HepG2 (cell line): Measurements from ENCODE around the gene GNPNAT1. TPM values are rescaled to one million over a fixed set of nuclear protein-coding genes. Genes with fewer than 3 reads are reported as not detected.

ENCODE experiments used
- ATAC-seq: fragments of 200-7000 bp; cut with Tn5 transposase; 3 replicates; pipeline ENCODE4 v1.9.1; 2020; ENCODE audit warnings: mild to moderate bottlenecking, moderate library complexity
- BruUV-seq: library from RNA; stranded (reverse); fragments of 400-500 nt; replicated peaks from 2 replicates; lab custom pipeline; 2021; lab: Mats Ljungman, UMichigan
- CTCF ChIA-PET: fragments of 300-600 bp; formaldehyde crosslinking; extraction: SDS; loops from one replicate; lab custom pipeline; 2021; ENCODE audit warnings: low total read pairs, inconsistent platforms, low intra/inter-chr PET ratio; lab: Yijun Ruan, JAX
- POLR2A ChIA-PET: fragments of 350-600 bp; sonication (Branson Sonifier 250); formaldehyde crosslinking; loops from one replicate; lab custom pipeline; 2020; ENCODE audit warnings: antibody characterized with exemption, inconsistent platforms; lab: Yijun Ruan, JAX
- DNase-seq: peaks from one replicate; pipeline ENCODE4 v3.0.0-alpha.2; 2015; ENCODE audit warnings: low spot score
- FAIRE-seq: peaks from 3 replicates; lab custom pipeline; 2011; peaks lifted over from hg19 to GRCh38; lab: Jason Lieb, UNC
- H2AFZ ChIP-seq: one replicate; pipeline ENCODE4 v1.6.1; 2011; ENCODE audit warnings: low read length, inconsistent platforms
- H3K27ac ChIP-seq: fragments of 300-600 bp; 3 replicates; pipeline ENCODE4 v1.8.0; 2011; ENCODE audit warnings: mixed run types, mild to moderate bottlenecking, mixed read lengths, low read length, inconsistent platforms; ENCODE audit not compliant: insufficient read depth; ENCODE audit errors: extremely low read length
- H3K27me3 ChIP-seq, 2 experiments: fragments of 200-600 bp in 1 of 2; 2 replicates in 1 of 2; 3 replicates in 1 of 2; pipeline versions ENCODE4 v1.6.0 to v1.8.0; 2011; ENCODE audit warnings: low read length in 2 of 2, mild to moderate bottlenecking in 2 of 2, moderate library complexity in 2 of 2, inconsistent platforms in 1 of 2; ENCODE audit not compliant: insufficient read depth in 2 of 2, control insufficient read depth in 1 of 2
- H3K36me3 ChIP-seq, 2 experiments: fragments of 200-600 bp in 1 of 2; replicated peaks in 1 of 2; 2 replicates in 1 of 2; 3 replicates in 1 of 2; pipeline versions ENCODE4 v1.5.1 to v1.8.0; 2011; ENCODE audit warnings: low read length in 2 of 2, inconsistent platforms in 1 of 2; ENCODE audit not compliant: insufficient read depth in 2 of 2, control insufficient read depth in 1 of 2
- H3K4me1 ChIP-seq: 2 replicates; pipeline ENCODE4 v1.5.1; 2012; ENCODE audit warnings: low read length, inconsistent platforms; ENCODE audit not compliant: insufficient read depth
- H3K4me2 ChIP-seq: 2 replicates; pipeline ENCODE4 v1.6.0; 2011; ENCODE audit warnings: low read depth, low read length, inconsistent platforms
- H3K4me3 ChIP-seq, 3 experiments: fragments of 200-600 bp in 1 of 3; sonication (generic), shearing (Covaris generic) in 1 of 3; replicated peaks in 1 of 3; 2 replicates each; pipeline ENCODE4 v1.5.1; 2011 to 2016; ENCODE audit warnings: low read length in 3 of 3, inconsistent platforms in 2 of 3, low read depth in 2 of 3, mild to moderate bottlenecking in 2 of 3, control low read depth in 1 of 3, mixed read lengths in 1 of 3; ENCODE audit not compliant: insufficient read depth in 1 of 3
- H3K79me2 ChIP-seq: one replicate; pipeline ENCODE4 v1.6.1; 2011; ENCODE audit warnings: low read length, inconsistent platforms; ENCODE audit not compliant: insufficient read depth
- H3K9ac ChIP-seq: 2 replicates; pipeline ENCODE4 v1.6.0; 2011; ENCODE audit warnings: mild to moderate bottlenecking, low read depth, low read length, inconsistent platforms; ENCODE audit not compliant: insufficient read depth
- H3K9me3 ChIP-seq: 2 replicates; pipeline ENCODE4 v1.5.1; 2012; ENCODE audit warnings: mild to moderate bottlenecking, low read length
- H4K20me1 ChIP-seq: 2 replicates; pipeline ENCODE4 v1.6.0; 2011; ENCODE audit warnings: inconsistent platforms, mild to moderate bottlenecking, low read length, moderate library complexity; ENCODE audit not compliant: insufficient read depth
- ARNTL ChIP-seq: sonication (generic); formaldehyde crosslinking; IDR thresholded peaks from 2 replicates; pipeline ENCODE4 v1.4.0; 2020; ENCODE audit warnings: mild to moderate bottlenecking, missing genetic modification reagents
- ASH2L ChIP-seq: fragments of 300-600, 200-600 bp; sonication (generic); IDR thresholded peaks from 2 replicates; pipeline ENCODE4 v1.7.0; 2017; ENCODE audit warnings: low read depth, mild to moderate bottlenecking, moderate library complexity, mixed read lengths, low read length; ENCODE audit not compliant: insufficient read length
- ELF1 ChIP-seq: sonication (generic); formaldehyde crosslinking; IDR thresholded peaks from 2 replicates; pipeline ENCODE4 v1.4.0; 2020; ENCODE audit warnings: missing genetic modification reagents
- GTF3A ChIP-seq: sonication (generic); formaldehyde crosslinking; conservative IDR thresholded peaks from 2 replicates; pipeline ENCODE4 v1.4.0; 2020; ENCODE audit warnings: mild to moderate bottlenecking, missing genetic modification reagents
- HNRNPL ChIP-seq: fragments of 200-400 bp; formaldehyde crosslinking; IDR thresholded peaks from 2 replicates; pipeline ENCODE4 v1.6.1; 2017; ENCODE audit warnings: mild to moderate bottlenecking, low read depth, low read length
- MED8 ChIP-seq: sonication (generic); formaldehyde crosslinking; IDR thresholded peaks from 2 replicates; pipeline ENCODE4 v1.8.1; 2023; ENCODE audit warnings: mild to moderate bottlenecking, missing genetic modification reagents; ENCODE audit not compliant: insufficient replicate concordance
- NFKB2 ChIP-seq: sonication (generic); formaldehyde crosslinking; IDR thresholded peaks from 2 replicates; pipeline ENCODE4 v1.4.0; 2020; ENCODE audit warnings: missing genetic modification reagents, borderline replicate concordance
- NKX3-1 ChIP-seq: sonication (generic); formaldehyde crosslinking; IDR thresholded peaks from 2 replicates; pipeline ENCODE4 v1.5.0; 2020; ENCODE audit warnings: missing genetic modification reagents
- SYNCRIP ChIP-seq: fragments of 200-400 bp; formaldehyde crosslinking; IDR thresholded peaks from 2 replicates; pipeline ENCODE4 v1.6.1; 2018; ENCODE audit warnings: mild to moderate bottlenecking, low read depth, low read length; ENCODE audit not compliant: insufficient read depth
- ZBTB8A ChIP-seq: sonication (generic); formaldehyde crosslinking; IDR thresholded peaks from 2 replicates; pipeline ENCODE4 v1.4.0; 2020; ENCODE audit warnings: mild to moderate bottlenecking, low read depth, missing genetic modification reagents, borderline replicate concordance
- ZFX ChIP-seq: sonication (generic); formaldehyde crosslinking; IDR thresholded peaks from 2 replicates; pipeline ENCODE4 v1.4.0; 2020; ENCODE audit warnings: mild to moderate bottlenecking, low read depth, missing genetic modification reagents, moderate library complexity
- ZNF382 ChIP-seq: sonication (generic); formaldehyde crosslinking; IDR thresholded peaks from 2 replicates; pipeline ENCODE4 v1.5.0; 2020; ENCODE audit warnings: missing genetic modification reagents, mild to moderate bottlenecking, borderline replicate concordance
- ZNF558 ChIP-seq: sonication (generic); formaldehyde crosslinking; IDR thresholded peaks from 2 replicates; pipeline ENCODE4 v1.9.0; 2022; ENCODE audit warnings: mild to moderate bottlenecking, missing genetic modification reagents, borderline replicate concordance
- ZNF790 ChIP-seq: sonication (generic); formaldehyde crosslinking; IDR thresholded peaks from 2 replicates; pipeline ENCODE4 v1.8.0; 2022; ENCODE audit warnings: missing genetic modification reagents, mild to moderate bottlenecking, borderline replicate concordance
- WGBS: methylation state at CpG from one replicate; pipeline ENCODE4 v1.1.6; 2017; ENCODE audit warnings: low lambda C conversion rate; 5-methylcytosine and 5-hydroxymethylcytosine counted together
- in situ Hi-C: cut with HindIII; loops from 2 replicates; pipeline ENCODE4 v1.10.0; 2017; ENCODE audit warnings: low pct_unique_long_range_greater_than_20kb; ENCODE audit not compliant: extremely low pct_ligation_motif_present
- intact Hi-C: fragments of 100-400 bp; cut with micrococcal nuclease; formaldehyde crosslinking; loops from one replicate; pipeline ENCODE4 v1.10.0; 2022; ENCODE audit not compliant: unreplicated experiment
- polyA plus RNA-seq, 8 experiments: library from polyadenylated mRNA; depleted of rRNA in 3 of 8; stranded (reverse) in 7 of 8; unstranded in 1 of 8; fragments of >200 nt; fragmentation: Illumina TruSeq in 4 of 8; extraction: Trizol in 4 of 8; gene quantifications; 2 replicates each; pipeline versions ENCODE4 v1.2.1 to v1.2.3, GENCODE V29; 2011 to 2016; ENCODE audit warnings: low read depth in 4 of 8, missing spikeins in 1 of 8, mixed read lengths in 1 of 8; ENCODE audit not compliant: insufficient read depth in 1 of 8
- total RNA-seq, 5 experiments: library from RNA; depleted of rRNA; stranded (reverse); fragments of >200 nt; fragmentation: Illumina TruSeq; extraction: Trizol; gene quantifications; 2 replicates each; pipeline ENCODE4 v1.2.3, GENCODE V29; 2016; ENCODE audit warnings: low read depth in 1 of 5
- TF ChIP-seq, protein P1 (sequence below): sonication (generic); formaldehyde crosslinking; conservative IDR thresholded peaks from 2 replicates; pipeline ENCODE4 v1.5.0; 2020; ENCODE audit warnings: missing genetic modification reagents
- TF ChIP-seq, protein P2 (sequence below): sonication (generic); formaldehyde crosslinking; IDR thresholded peaks from 2 replicates; pipeline ENCODE4 v1.4.0; 2020; ENCODE audit warnings: mild to moderate bottlenecking, missing genetic modification reagents
- TF ChIP-seq, protein P3 (sequence below): sonication (generic); formaldehyde crosslinking; IDR thresholded peaks from 2 replicates; pipeline ENCODE4 v1.4.0; 2020; ENCODE audit warnings: missing genetic modification reagents

The GNPNAT1 gene
- total and polyA plus RNA-seq, 2 of the 13 experiments (the other 11 are each of a cell fraction or from before 2014, with no cell fraction given) = 38.3 to 54.9 TPM

DNA sequence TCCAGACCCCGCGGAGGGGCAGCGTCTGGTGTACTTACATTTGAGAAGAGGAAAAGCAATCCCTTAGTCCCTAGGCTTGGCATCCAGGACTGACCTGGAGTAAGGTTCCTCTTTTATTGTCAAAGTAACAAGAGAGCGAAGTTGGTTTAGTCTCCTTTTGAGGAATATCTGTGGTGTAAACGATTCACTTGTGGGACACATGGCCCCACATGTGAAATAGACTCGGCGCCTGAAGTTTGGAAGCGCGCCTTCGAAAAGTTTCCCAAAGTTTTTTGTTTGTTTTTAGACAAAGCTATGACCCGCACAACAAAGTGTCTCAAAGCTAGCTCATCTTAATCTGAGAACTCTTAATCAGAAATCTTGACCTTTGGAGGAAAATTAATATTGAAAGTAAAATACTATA, 60.7 kb downstream of the GNPNAT1 start:
- POLR2A ChIA-PET = interaction anchor here (1.6 to 2.3 kb wide), 4 partner anchors 23 to 61 kb away, joined by 3 to 19 read pairs (median 12); partner anchors contain the start of genes ERO1A, GNPNAT1 and PSMC6
- CTCF ChIA-PET = no interaction called here
- no peak for ATAC-seq
- no peak for TF ChIP-seq NFKB2 (CRISPR knock-in tag)
- TF ChIP-seq ASH2L = peak; percentile 10
- TF ChIP-seq, protein P1, sequence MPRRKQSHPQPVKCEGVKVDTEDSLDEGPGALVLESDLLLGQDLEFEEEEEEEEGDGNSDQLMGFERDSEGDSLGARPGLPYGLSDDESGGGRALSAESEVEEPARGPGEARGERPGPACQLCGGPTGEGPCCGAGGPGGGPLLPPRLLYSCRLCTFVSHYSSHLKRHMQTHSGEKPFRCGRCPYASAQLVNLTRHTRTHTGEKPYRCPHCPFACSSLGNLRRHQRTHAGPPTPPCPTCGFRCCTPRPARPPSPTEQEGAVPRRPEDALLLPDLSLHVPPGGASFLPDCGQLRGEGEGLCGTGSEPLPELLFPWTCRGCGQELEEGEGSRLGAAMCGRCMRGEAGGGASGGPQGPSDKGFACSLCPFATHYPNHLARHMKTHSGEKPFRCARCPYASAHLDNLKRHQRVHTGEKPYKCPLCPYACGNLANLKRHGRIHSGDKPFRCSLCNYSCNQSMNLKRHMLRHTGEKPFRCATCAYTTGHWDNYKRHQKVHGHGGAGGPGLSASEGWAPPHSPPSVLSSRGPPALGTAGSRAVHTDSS (CRISPR knock-in tag) = no peak
- TF ChIP-seq, protein P2, sequence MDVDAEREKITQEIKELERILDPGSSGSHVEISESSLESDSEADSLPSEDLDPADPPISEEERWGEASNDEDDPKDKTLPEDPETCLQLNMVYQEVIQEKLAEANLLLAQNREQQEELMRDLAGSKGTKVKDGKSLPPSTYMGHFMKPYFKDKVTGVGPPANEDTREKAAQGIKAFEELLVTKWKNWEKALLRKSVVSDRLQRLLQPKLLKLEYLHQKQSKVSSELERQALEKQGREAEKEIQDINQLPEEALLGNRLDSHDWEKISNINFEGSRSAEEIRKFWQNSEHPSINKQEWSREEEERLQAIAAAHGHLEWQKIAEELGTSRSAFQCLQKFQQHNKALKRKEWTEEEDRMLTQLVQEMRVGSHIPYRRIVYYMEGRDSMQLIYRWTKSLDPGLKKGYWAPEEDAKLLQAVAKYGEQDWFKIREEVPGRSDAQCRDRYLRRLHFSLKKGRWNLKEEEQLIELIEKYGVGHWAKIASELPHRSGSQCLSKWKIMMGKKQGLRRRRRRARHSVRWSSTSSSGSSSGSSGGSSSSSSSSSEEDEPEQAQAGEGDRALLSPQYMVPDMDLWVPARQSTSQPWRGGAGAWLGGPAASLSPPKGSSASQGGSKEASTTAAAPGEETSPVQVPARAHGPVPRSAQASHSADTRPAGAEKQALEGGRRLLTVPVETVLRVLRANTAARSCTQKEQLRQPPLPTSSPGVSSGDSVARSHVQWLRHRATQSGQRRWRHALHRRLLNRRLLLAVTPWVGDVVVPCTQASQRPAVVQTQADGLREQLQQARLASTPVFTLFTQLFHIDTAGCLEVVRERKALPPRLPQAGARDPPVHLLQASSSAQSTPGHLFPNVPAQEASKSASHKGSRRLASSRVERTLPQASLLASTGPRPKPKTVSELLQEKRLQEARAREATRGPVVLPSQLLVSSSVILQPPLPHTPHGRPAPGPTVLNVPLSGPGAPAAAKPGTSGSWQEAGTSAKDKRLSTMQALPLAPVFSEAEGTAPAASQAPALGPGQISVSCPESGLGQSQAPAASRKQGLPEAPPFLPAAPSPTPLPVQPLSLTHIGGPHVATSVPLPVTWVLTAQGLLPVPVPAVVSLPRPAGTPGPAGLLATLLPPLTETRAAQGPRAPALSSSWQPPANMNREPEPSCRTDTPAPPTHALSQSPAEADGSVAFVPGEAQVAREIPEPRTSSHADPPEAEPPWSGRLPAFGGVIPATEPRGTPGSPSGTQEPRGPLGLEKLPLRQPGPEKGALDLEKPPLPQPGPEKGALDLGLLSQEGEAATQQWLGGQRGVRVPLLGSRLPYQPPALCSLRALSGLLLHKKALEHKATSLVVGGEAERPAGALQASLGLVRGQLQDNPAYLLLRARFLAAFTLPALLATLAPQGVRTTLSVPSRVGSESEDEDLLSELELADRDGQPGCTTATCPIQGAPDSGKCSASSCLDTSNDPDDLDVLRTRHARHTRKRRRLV (CRISPR knock-in tag) = 0 out of 2 replicates have a peak, but pooled peaks have one; percentile 2
- TF ChIP-seq HNRNPL = no peak
- no peak for TF ChIP-seq SYNCRIP
- TF ChIP-seq, protein P3, sequence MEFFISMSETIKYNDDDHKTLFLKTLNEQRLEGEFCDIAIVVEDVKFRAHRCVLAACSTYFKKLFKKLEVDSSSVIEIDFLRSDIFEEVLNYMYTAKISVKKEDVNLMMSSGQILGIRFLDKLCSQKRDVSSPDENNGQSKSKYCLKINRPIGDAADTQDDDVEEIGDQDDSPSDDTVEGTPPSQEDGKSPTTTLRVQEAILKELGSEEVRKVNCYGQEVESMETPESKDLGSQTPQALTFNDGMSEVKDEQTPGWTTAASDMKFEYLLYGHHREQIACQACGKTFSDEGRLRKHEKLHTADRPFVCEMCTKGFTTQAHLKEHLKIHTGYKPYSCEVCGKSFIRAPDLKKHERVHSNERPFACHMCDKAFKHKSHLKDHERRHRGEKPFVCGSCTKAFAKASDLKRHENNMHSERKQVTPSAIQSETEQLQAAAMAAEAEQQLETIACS = no peak
- TF ChIP-seq ZNF382 (CRISPR knock-in tag) = no peak
- no peak for TF ChIP-seq NKX3-1
- no peak for TF ChIP-seq ZBTB8A (CRISPR knock-in tag)
- peak; percentile 3; the same call in 1 of the 2 replicates for TF ChIP-seq ARNTL (CRISPR knock-in tag)
- TF ChIP-seq ZFX = no peak
- no peak for TF ChIP-seq MED8 (CRISPR knock-in tag)
- 0 out of 2 replicates have a peak, but pooled peaks have one; percentile 20 for TF ChIP-seq ZNF558 (CRISPR knock-in tag)
- TF ChIP-seq GTF3A (CRISPR knock-in tag) = no peak
- TF ChIP-seq ZNF790 (CRISPR knock-in tag) = 0 out of 2 replicates have a peak, but pooled peaks have one; percentile 46
- TF ChIP-seq ELF1 (CRISPR knock-in tag) = no peak

More for the DNA sequence above, 60.7 kb downstream of the GNPNAT1 start:
- no peaks in the 10 kb centered on the region for H3K9me3 ChIP-seq
- WGBS = 0% methylated on average over 8 of the region's 11 CpGs
- no peak for DNase-seq
- peak overlapping the region; percentile 63 for H3K27ac ChIP-seq
- intact Hi-C loops = loop anchor here (2.0 kb wide), 1 partner anchor 60 kb away; the partner anchor contains the start of gene GNPNAT1
- H4K20me1 ChIP-seq = no peaks in the 10 kb centered on the region
- H3K4me1 ChIP-seq = peaks cover 35% of the 10 kb centered on the region
- H2AFZ ChIP-seq = no peak overlapping the region
- peak; percentile 8 for FAIRE-seq
- peaks cover 43% of the 10 kb centered on the region for H3K79me2 ChIP-seq
- BruUV-seq = no TSS peak
- in situ Hi-C loops = no loop called here
- H3K4me3 ChIP-seq = peak overlapping the region; percentile 90 to 99 (median 90)
- H3K36me3 ChIP-seq = peaks cover 0 to 10% of the 10 kb centered on the region in 2 experiments; a peak in 3 of 5 replicates
- peak overlapping the region; percentile 81 for H3K9ac ChIP-seq
- no peaks in the 10 kb centered on the region; a peak in 1 of 5 replicates for H3K27me3 ChIP-seq
- H3K4me2 ChIP-seq = peak overlapping the region; percentile 63
